ENCODE data around the gene MYCBPAP.

MYCBPAP gene

GRCh38 chr17:50541402-50541715 lies 33.1 kb downstream of the MYCBPAP start:
- DNase-seq, result no peak

- DNase-seq, result peak; percentile 85 to 87
Measured at GRCh38 chr17:50541716-50542688, 33.8 kb downstream of the MYCBPAP start.

DNA sequence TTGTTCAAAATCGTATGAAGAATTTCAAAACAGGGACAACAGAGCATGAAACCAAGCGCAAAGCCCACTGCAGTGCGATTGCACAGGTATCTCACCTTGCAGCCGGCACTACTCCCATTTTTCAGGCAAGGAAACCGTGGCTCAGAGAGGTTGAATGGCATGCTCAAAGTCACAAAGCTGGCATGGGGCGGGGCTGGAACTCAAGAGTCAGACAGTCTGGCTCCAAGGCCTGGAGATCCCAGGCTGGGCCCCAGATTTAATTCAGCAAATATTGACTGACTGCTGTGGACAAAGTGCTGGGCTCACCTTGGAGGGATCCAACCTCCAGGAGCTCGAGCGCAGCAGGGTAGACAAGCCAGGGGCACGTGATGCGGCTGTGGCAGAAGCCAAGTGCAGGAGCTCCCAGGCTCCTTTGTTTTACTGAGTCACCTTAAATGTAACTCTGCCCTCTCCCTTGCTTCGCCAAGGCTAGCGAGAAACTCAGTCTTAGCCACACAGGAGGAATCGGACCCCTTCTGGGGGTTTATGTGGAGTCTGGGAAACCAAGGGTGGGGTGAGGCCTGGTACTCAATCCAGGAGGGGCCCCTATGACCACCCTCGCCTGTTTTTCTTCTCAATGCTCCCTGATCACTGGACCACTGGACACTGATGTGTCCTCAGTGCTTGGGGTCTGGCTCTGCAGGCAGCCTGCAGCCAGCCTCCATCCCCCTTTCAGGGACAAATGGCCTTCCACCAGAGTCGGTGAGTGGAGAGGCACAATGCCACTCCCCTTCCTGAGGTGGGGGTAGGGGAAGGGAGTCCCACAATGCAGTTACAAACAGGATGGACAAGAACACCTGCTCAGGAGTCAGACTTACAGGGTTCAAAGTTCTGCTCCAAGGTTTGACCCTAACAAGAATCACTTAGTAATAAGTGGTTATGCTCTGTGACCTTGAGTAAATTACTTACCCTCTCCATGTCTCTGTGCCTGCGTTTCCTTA lies 34.8 kb downstream of the MYCBPAP start:
- no peak for DNase-seq

GRCh38 chr17:50544516-50544915 lies 36.3 kb downstream of the MYCBPAP start:
- no peak for DNase-seq

GRCh38 chr17:50545311-50545710 lies 37.1 kb downstream of the MYCBPAP start:
- DNase-seq, result no peak

DNA sequence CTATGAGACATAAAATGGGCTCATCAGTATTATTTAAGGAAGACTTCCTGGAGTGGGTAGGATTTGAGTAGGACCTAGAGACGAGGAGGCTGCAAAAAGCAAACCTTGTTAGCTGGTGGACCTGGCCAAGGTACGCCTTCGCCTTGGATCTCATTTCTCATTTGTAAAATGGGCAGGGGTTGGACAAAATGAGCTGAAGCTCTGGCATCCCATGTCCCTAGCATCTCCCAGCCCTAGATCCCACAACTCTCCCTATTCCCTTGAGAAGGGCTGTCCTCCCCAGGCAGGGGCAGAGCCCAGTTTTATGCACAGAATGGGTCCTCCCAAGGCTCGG lies 38.4 kb downstream of the MYCBPAP start:
- DNase-seq, result no peak

DNA sequence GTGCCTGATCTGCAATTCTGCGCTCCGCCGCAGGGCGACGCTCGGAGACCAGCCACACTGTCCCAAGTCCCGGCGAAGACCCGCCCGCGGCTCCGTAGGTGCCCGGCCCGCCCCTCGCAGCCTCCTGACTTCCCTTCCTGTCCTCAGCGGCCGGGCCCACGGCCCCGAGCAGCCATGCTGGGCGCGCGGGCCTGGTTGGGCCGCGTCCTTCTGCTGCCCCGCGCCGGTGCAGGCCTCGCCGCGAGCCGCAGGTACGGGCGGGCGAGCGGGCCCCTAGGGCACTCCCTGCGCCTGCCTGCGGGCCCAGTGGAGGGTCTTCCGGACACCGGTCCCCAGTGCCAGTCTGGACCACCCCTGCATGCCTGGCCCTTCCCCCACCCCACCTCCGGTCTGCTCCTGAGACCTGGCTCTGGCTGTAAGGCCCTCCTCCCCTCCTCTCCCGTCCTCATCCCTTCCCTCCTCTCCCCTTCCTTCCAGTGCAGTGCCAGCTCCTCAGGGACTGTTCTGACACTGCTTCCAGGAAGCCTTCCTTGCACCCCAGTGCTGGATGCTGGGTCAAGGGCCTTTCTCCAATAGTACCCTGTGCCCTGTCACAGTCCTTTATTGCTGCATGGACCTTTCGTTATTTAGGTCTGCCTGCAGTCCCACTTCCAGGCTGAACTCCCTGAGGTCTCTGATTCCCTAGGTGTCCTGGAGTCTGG lies 38.9 kb downstream of the MYCBPAP start, which contains the start of gene SPATA20:
TSS of gene SPATA20 (plus strand) at position 140 of the 701 bp plus-strand sequence. CDS start at position 175, 35 bp downstream.
- peak; percentile 90 to 91 for DNase-seq

- DNase-seq, result no peak
Measured at GRCh38 chr17:50547736-50548083, 39.5 kb downstream of the MYCBPAP start.

GRCh38 chr17:50548831-50549230 lies 40.6 kb downstream of the MYCBPAP start:
- DNase-seq, result no peak

- DNase-seq, result no peak
Measured at GRCh38 chr17:50549256-50549941, 41.2 kb downstream of the MYCBPAP start.

- no peak for DNase-seq
Measured at GRCh38 chr17:50549969-50550368, 41.7 kb downstream of the MYCBPAP start.

- no peak for DNase-seq
Measured at GRCh38 chr17:50550661-50551432, 42.6 kb downstream of the MYCBPAP start.

- no peak for DNase-seq
Measured at GRCh38 chr17:50551433-50551815, 43.2 kb downstream of the MYCBPAP start.

- no peak for DNase-seq
Measured at GRCh38 chr17:50551884-50552283, 43.6 kb downstream of the MYCBPAP start.

DNA sequence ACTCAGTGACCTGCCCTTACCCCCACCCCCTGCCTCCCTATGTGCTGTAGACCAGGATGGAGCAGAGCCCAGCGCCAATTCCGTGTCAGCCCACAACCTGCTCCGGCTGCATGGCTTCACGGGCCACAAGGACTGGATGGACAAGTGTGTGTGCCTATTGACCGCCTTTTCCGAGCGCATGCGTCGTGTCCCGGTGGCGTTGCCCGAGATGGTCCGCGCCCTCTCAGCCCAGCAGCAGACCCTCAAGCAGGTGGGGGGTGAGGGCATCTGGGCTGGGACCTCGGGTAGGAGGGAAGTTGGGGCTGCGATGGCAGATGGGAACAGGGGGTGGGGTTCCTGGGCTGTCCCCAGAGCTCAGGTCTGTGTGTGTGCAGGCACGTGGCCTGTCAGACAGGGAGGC lies 46.0 kb downstream of the MYCBPAP start:
- DNase-seq, result no peak

DNA sequence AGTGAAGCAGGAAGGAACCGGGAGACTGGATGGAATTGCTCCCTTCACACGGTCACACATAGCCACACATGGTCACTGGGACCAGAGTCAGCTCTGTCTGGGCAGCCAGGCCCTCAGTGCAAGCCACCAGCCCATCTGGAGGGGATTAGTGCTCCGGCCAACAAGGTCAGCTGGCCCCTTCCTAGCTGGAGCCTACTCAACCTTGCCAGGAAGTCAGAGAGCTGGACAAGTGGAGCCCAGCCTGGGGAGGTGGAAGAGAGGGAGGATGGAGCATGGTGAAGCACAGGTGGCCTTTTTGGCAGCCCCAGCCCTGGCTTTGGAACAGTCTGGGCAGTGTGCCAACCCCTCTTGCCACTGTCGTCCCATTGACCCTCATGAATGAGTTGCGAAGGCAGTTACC lies 48.6 kb downstream of the MYCBPAP start:
- DNase-seq, result no peak

DNA sequence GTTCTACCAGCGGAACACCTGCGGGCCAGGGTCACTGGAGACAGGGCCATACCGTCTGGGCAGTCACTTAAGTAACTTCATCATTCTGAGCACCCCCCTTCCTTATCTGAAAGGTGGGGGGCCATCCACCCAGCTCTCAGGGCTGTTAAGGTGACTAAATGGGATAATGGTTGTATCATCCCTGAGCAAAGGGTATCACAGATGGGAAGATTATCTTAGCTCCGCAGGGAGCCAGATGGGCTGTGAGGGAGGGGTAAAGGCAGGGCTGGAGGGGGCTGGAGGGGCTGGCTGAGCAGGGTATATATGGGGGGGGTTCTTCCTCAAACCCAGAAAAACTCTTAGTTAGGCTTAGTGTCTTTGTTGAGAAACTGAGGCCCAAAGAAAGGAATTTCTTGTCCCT lies 49.4 kb downstream of the MYCBPAP start:
- DNase-seq, result no peak

DNA sequence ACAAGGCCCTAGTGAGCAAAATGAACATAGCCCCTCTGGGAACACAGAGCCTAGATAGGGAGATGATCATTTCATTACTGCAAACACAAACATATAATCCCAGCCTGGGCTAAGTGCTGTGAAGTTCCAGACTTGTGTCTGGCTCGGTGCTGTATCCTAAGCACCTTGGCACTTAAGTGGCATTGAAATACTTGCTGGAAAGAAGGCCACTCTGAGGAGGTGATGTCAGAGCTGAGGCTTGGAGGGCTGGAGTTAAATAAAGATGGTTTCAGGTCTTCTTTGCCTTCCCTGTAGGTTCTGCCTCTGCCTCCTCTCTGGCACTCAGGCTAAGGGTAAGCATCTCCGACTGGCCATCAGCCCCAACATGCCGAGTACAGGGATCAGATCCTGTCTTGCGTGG lies 49.9 kb downstream of the MYCBPAP start:
- DNase-seq, result no peak

- no peak for DNase-seq
Measured at GRCh38 chr17:50558581-50558940, 50.3 kb downstream of the MYCBPAP start.

GRCh38 chr17:50558941-50559614 lies 50.8 kb downstream of the MYCBPAP start:
- DNase-seq, result peak; percentile 21 to 43

DNA sequence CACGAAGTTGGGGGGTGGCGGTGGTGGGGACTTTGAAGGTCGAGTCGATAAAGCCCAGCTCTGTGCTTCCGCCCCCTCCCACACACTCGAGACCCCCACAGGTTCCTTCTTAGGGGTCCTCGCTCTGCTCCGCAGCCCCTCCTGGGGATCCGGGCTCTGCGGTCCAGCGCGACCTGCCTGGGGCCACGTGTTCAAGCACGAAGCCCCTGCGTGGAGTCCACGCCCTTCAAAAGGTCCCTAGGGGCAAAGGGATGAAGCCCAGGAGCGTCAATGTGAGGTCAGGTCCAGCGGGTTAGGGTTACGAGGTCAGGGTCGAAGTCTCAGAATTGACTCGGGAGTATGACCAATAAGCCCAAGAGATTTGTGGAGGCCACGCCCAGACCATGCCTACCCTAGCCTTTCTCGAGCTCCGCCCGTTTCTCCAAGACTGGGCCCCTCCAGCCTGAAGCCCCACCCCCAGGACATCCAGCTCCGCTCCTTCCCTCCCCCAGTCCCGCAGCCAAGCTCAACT lies 51.5 kb downstream of the MYCBPAP start:
- peak; percentile 44 to 55 for DNase-seq
